PC-3 (cell line): ENCODE measurements around the gene CD180.

Experiments used
- EZH2phosphoT487 ChIP-seq: fragments of 300-600 bp; sonication (generic); IDR thresholded peaks from 2 replicates; pipeline ENCODE4 v1.6.1; 2018; ENCODE audit warnings: mild to moderate bottlenecking, antibody characterized with exemption, low read length, borderline replicate concordance
- TF ChIP-seq, protein P1 (sequence below): fragments of 300-600 bp; sonication (generic); conservative IDR thresholded peaks from 2 replicates; pipeline ENCODE4 v1.5.1; 2017; ENCODE audit warnings: antibody characterized with exemption, low read depth, mild to moderate bottlenecking, low read length

DNA sequence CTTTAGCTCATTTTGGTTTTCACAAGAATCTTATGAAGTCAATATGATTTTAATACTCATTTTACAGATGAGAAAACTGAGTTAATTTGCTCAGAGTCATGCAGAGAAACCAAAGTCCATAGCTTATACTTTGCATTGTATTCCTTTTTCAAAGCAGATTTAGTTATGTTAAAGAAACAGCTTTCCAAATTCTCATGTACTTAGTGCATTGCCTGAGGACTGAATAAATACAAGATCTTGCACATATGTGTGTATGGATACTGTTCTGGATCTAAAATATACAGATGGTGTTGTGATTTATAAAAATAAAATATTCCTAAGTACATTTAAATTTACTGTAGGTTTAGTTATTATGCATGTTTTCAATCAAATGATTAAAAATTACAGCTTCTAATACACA is 43.5 kb upstream of the CD180 start:
- TF ChIP-seq, protein P1, sequence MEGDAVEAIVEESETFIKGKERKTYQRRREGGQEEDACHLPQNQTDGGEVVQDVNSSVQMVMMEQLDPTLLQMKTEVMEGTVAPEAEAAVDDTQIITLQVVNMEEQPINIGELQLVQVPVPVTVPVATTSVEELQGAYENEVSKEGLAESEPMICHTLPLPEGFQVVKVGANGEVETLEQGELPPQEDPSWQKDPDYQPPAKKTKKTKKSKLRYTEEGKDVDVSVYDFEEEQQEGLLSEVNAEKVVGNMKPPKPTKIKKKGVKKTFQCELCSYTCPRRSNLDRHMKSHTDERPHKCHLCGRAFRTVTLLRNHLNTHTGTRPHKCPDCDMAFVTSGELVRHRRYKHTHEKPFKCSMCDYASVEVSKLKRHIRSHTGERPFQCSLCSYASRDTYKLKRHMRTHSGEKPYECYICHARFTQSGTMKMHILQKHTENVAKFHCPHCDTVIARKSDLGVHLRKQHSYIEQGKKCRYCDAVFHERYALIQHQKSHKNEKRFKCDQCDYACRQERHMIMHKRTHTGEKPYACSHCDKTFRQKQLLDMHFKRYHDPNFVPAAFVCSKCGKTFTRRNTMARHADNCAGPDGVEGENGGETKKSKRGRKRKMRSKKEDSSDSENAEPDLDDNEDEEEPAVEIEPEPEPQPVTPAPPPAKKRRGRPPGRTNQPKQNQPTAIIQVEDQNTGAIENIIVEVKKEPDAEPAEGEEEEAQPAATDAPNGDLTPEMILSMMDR: no peak
- no peak for TF ChIP-seq EZH2phosphoT487
